Neuronal stem cell (in vitro differentiated cells): Measurements from ENCODE around the gene MCTP1.
"Not testable (repeated sequence)": the region's sequence is repeated elsewhere in the genome, so short reads cannot be mapped to it uniquely, and the experiment has no call there.

Experiments
- DNase-seq: peaks from one replicate; pipeline ENCODE4 v3.0.0-alpha.2; 2013; ENCODE audit warnings: low spot score
- H2AFZ ChIP-seq: one replicate; pipeline ENCODE4 v1.6.1; 2013; ENCODE audit warnings: mild to moderate bottlenecking, low read length, inconsistent platforms
- H2AK5ac ChIP-seq: 2 replicates; pipeline ENCODE4 v1.6.1; 2013; ENCODE audit warnings: low read depth, mild to moderate bottlenecking, inconsistent platforms, low read length, moderate library complexity, mixed read lengths
- H2BK120ac ChIP-seq: 2 replicates; pipeline ENCODE4 v1.6.1; 2013; ENCODE audit warnings: low read depth, mild to moderate bottlenecking, inconsistent platforms, low read length, moderate library complexity, mixed read lengths
- H2BK12ac ChIP-seq: one replicate; pipeline ENCODE4 v1.6.1; 2013; ENCODE audit warnings: low read length, inconsistent platforms
- H2BK15ac ChIP-seq: 2 replicates; pipeline ENCODE4 v1.6.1; 2013; ENCODE audit warnings: mild to moderate bottlenecking, low read length, inconsistent platforms, mixed read lengths
- H2BK5ac ChIP-seq: one replicate; pipeline ENCODE4 v1.6.1; 2013; ENCODE audit warnings: inconsistent platforms, mild to moderate bottlenecking, low read length, moderate library complexity
- H3K14ac ChIP-seq: one replicate; pipeline ENCODE4 v1.6.1; 2013; ENCODE audit warnings: low read length, inconsistent platforms
- H3K18ac ChIP-seq: 2 replicates; pipeline ENCODE4 v1.6.1; 2013; ENCODE audit warnings: low read length, inconsistent platforms
- H3K23ac ChIP-seq: 2 replicates; pipeline ENCODE4 v1.6.1; 2013; ENCODE audit warnings: low read depth, mild to moderate bottlenecking, mixed read lengths, low read length, inconsistent platforms; ENCODE audit not compliant: poor library complexity
- H3K27ac ChIP-seq: replicated peaks from 3 replicates; pipeline ENCODE4 v1.5.1; 2013; ENCODE audit warnings: low read length, inconsistent platforms
- H3K27me3 ChIP-seq, 3 experiments: 2 replicates each; pipeline ENCODE4 v1.6.1; 2013; ENCODE audit warnings: low read length in 3 of 3, mild to moderate bottlenecking in 2 of 3, inconsistent platforms in 1 of 3, low read depth in 1 of 3, mixed read lengths in 1 of 3, moderate library complexity in 1 of 3; ENCODE audit not compliant: control insufficient read depth in 3 of 3, insufficient read depth in 3 of 3
- H3K36me3 ChIP-seq, 2 donors: replicated peaks in 1 of 2; 2 replicates each; pipeline ENCODE4 v1.6.1; 2013; ENCODE audit warnings: low read length in 2 of 2; ENCODE audit not compliant: control insufficient read depth in 2 of 2, insufficient read depth in 2 of 2
- H3K4ac ChIP-seq: 2 replicates; pipeline ENCODE4 v1.6.1; 2013; ENCODE audit warnings: inconsistent platforms, mild to moderate bottlenecking, low read length, moderate library complexity
- H3K4me1 ChIP-seq, 2 donors: 1 replicate in 1 of 2; 2 replicates in 1 of 2; pipeline ENCODE4 v1.6.1; 2013; ENCODE audit warnings: low read length in 2 of 2, low read depth in 1 of 2; ENCODE audit not compliant: control insufficient read depth in 2 of 2, insufficient read depth in 1 of 2
- H3K4me2 ChIP-seq: one replicate; pipeline ENCODE4 v1.6.1; 2013; ENCODE audit warnings: mild to moderate bottlenecking, low read length, inconsistent platforms; ENCODE audit not compliant: insufficient read depth, poor library complexity, severe bottlenecking
- H3K4me3 ChIP-seq, 2 donors: 2 replicates each; pipeline ENCODE4 v1.5.1; 2013; ENCODE audit warnings: low read length in 2 of 2, mild to moderate bottlenecking in 2 of 2, inconsistent platforms in 1 of 2, moderate library complexity in 1 of 2
- H3K79me1 ChIP-seq: one replicate; pipeline ENCODE4 v1.6.1; 2013; ENCODE audit warnings: low read depth, mild to moderate bottlenecking, inconsistent platforms, low read length, moderate library complexity
- H3K9ac ChIP-seq: one replicate; pipeline ENCODE4 v1.6.1; 2013; ENCODE audit warnings: mild to moderate bottlenecking, low read depth, low read length, inconsistent platforms; ENCODE audit not compliant: poor library complexity
- H3K9me3 ChIP-seq, 2 donors: replicated peaks in 1 of 2; 2 replicates each; pipeline versions ENCODE3 to v1.6.1; 2013; ENCODE audit warnings: low read length in 2 of 2, mild to moderate bottlenecking in 2 of 2, inconsistent platforms in 1 of 2, low read depth in 1 of 2, mixed read lengths in 1 of 2, moderate library complexity in 1 of 2; ENCODE audit not compliant: control insufficient read depth in 2 of 2, insufficient read depth in 1 of 2
- H4K8ac ChIP-seq: one replicate; pipeline ENCODE4 v1.6.1; 2013; ENCODE audit warnings: low read depth, mild to moderate bottlenecking, inconsistent platforms, low read length, moderate library complexity
- H4K91ac ChIP-seq: one replicate; pipeline ENCODE4 v1.6.1; 2013; ENCODE audit warnings: low read length, low read depth, mild to moderate bottlenecking, inconsistent platforms; ENCODE audit not compliant: poor library complexity
- WGBS, 2 donors: extraction: QIAGEN DNeasy Blood & Tissue Kit; methylation state at CpG; one replicate each; pipeline ENCODE4 v1.1.7; 2013; ENCODE audit warnings: missing lambda C conversion rate in 2 of 2, mixed read lengths in 1 of 2; ENCODE audit not compliant: insufficient read length in 2 of 2, insufficient replicate concordance in 1 of 2; ENCODE audit errors: extremely low coverage in 2 of 2; 5-methylcytosine and 5-hydroxymethylcytosine counted together

The MCTP1 gene

DNA sequence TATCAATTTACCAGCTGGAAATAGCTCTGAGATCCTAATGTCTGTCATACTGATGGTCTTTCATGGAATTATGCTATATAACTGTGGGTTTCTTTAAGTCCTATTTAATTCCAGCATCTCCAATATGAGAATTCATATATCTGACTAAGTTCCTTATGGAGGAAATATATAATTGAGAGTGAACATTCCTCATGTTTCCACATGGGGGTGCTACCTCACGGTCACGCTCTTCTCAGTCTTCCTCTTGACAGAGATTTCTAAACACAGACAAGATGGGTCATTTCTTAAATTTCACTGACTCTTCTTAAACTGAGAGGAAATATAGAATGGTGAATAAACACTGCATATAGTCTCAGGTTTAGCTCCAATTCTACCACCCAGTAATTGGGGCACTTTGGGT, 454.4 kb downstream of the MCTP1 start:
- H3K4me3 ChIP-seq = no peak overlapping the region
- H4K8ac ChIP-seq = no peak overlapping the region
- no peak overlapping the region for H3K4ac ChIP-seq
- no peak overlapping the region for H2BK120ac ChIP-seq
- no peak overlapping the region for H3K27ac ChIP-seq
- H2BK5ac ChIP-seq = no peak overlapping the region
- H3K9me3 ChIP-seq = no peaks in the 10 kb centered on the region
- H4K91ac ChIP-seq = no peak overlapping the region
- no peak overlapping the region for H2BK12ac ChIP-seq
- no peaks in the 10 kb centered on the region for H3K27me3 ChIP-seq
- H2AK5ac ChIP-seq = no peak overlapping the region
- no peak overlapping the region for H3K14ac ChIP-seq
- no peak overlapping the region for H3K9ac ChIP-seq
- no peak overlapping the region for H3K23ac ChIP-seq
- no CpG with 5 or more reads among the region's 2 CpGs for WGBS, 2 donors
- H3K4me1 ChIP-seq = no peaks in the 10 kb centered on the region
- H3K18ac ChIP-seq = no peak overlapping the region
- no peak overlapping the region for H2AFZ ChIP-seq
- no peaks in the 10 kb centered on the region for H3K36me3 ChIP-seq
- H2BK15ac ChIP-seq = no peak overlapping the region
- no peak overlapping the region for H3K4me2 ChIP-seq
- DNase-seq = no peak
- no peaks in the 10 kb centered on the region for H3K79me1 ChIP-seq

DNA sequence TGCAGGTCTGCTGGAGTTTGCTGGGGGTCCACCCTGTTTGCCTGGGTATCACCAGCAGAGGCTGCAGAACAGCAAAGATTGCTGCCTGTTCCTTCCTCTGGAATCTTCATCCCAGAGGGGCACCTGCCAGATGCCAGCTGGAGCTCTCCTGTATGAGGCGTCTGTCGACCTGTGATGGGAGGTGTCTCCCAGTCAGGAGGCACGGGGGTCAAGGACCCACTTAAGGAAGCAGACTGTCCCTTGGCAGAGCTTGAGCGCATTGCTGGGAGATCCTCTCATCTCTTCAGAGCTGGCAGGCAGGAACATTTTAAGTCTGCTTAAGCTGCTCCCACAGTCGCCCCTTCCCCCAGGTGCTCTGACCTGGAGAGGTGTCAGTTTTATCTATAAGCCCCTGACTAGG, 456.7 kb downstream of the MCTP1 start:
- not testable (repeated sequence) for H3K14ac ChIP-seq, H3K79me1 ChIP-seq, H3K9me3 ChIP-seq, DNase-seq, H3K18ac ChIP-seq, H3K36me3 ChIP-seq, H2BK5ac ChIP-seq, H3K4me2 ChIP-seq, H2AFZ ChIP-seq, H2BK120ac ChIP-seq, H3K4me1 ChIP-seq, H2AK5ac ChIP-seq, H2BK12ac ChIP-seq, H4K91ac ChIP-seq, H2BK15ac ChIP-seq, H3K4me3 ChIP-seq, H3K27me3 ChIP-seq, H4K8ac ChIP-seq, H3K27ac ChIP-seq, H3K4ac ChIP-seq, H3K23ac ChIP-seq, H3K9ac ChIP-seq
- WGBS, 2 donors = no CpG with 5 or more reads among the region's 5 CpGs

GRCh38 chr5:94820488-94820887, 464.4 kb downstream of the MCTP1 start:
- Histone ChIP-seq H2AFZ (no peak overlapping the region), H3K4me2 (no peak overlapping the region), H3K79me1 (no peaks in the 10 kb centered on the region), H3K23ac (no peak overlapping the region), H3K18ac (no peak overlapping the region), H3K9ac (no peak overlapping the region), H3K4ac (no peak overlapping the region), H2BK120ac (no peak overlapping the region), H3K36me3 (no peaks in the 10 kb centered on the region), H3K27ac (no peak overlapping the region), H3K4me3 (no peak overlapping the region), H2BK5ac (no peak overlapping the region), H3K14ac (no peak overlapping the region), H4K91ac (no peak overlapping the region), H4K8ac (no peak overlapping the region), H3K4me1 (peaks cover 0 to 3% of the 10 kb centered on the region in 2 donors), H2AK5ac (no peak overlapping the region), H3K9me3 (no peaks in the 10 kb centered on the region), H2BK12ac (no peak overlapping the region), H2BK15ac (no peak overlapping the region), H3K27me3 (no peaks in the 10 kb centered on the region)
- no CpG with 5 or more reads among the region's 3 CpGs for WGBS, 2 donors
- DNase-seq = no peak

DNA sequence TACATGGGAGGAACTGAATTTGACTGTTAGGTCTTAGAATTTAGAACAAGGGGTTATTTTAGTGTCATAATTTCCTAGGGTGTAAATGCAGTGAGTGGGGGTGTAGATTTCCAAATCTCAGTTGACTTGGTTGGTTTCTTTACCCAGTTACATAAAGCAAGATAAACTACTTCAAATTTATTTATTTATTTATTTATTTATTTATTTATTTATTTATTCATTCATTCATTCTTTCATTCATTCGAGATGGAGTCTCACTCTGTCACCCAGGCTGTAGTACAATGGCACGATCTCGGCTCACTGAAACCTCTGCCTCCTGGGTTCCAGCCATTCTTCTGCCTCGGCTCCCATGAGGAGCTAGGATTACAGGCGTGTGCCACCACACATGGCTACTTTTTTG, 466.0 kb downstream of the MCTP1 start:
- Histone ChIP-seq H3K27ac (no peak overlapping the region), H3K18ac (no peak overlapping the region), H3K36me3 (no peaks in the 10 kb centered on the region), H2BK12ac (no peak overlapping the region), H3K4ac (no peak overlapping the region), H2AFZ (no peak overlapping the region), H2BK15ac (no peak overlapping the region), H3K9me3 (no peaks in the 10 kb centered on the region), H3K9ac (no peak overlapping the region), H3K27me3 (no peaks in the 10 kb centered on the region), H4K91ac (no peak overlapping the region), H2AK5ac (no peak overlapping the region), H3K14ac (no peak overlapping the region), H3K4me1 (peaks cover 0 to 4% of the 10 kb centered on the region in 2 donors), H4K8ac (no peak overlapping the region), H3K23ac (no peak overlapping the region), H2BK120ac (no peak overlapping the region), H3K79me1 (no peaks in the 10 kb centered on the region), H3K4me2 (no peak overlapping the region), H3K4me3 (no peak overlapping the region), H2BK5ac (no peak overlapping the region)
- DNase-seq = no peak
- WGBS, 2 donors = no CpG with 5 or more reads among the region's 5 CpGs
